Osteoblast (primary cell): Measurements from ENCODE around the gene IRF3. TPM values are rescaled to one million over a fixed set of nuclear protein-coding genes. Genes with fewer than 3 reads are reported as not detected.

Source experiments
- DNase-seq: peaks from one replicate; pipeline ENCODE4 v3.0.0; 2011; ENCODE audit warnings: low spot score, mixed read lengths; ENCODE audit not compliant: insufficient read length; ENCODE audit errors: missing footprints
- H2AFZ ChIP-seq: 2 replicates; pipeline ENCODE4 v1.6.0; 2011; ENCODE audit warnings: mild to moderate bottlenecking, low read length
- H3K27ac ChIP-seq: 2 replicates; pipeline ENCODE4 v1.5.1; 2011; ENCODE audit warnings: mild to moderate bottlenecking, low read depth, low read length, moderate library complexity
- H3K27me3 ChIP-seq: 2 replicates; pipeline ENCODE4 v1.6.0; 2012; ENCODE audit warnings: mild to moderate bottlenecking, control low read depth, inconsistent platforms, low read length, moderate library complexity; ENCODE audit not compliant: insufficient read depth
- H3K36me3 ChIP-seq: 2 replicates; pipeline ENCODE4 v1.5.1; 2011; ENCODE audit warnings: mild to moderate bottlenecking, low read length, control low read depth, moderate library complexity; ENCODE audit not compliant: insufficient read depth
- H3K4me1 ChIP-seq: 2 replicates; pipeline ENCODE4 v1.5.1; 2011; ENCODE audit warnings: mild to moderate bottlenecking, low read length, control low read depth, moderate library complexity; ENCODE audit not compliant: insufficient read depth
- H3K4me2 ChIP-seq: 2 replicates; pipeline ENCODE4 v1.6.0; 2011; ENCODE audit warnings: mild to moderate bottlenecking, low read length; ENCODE audit not compliant: insufficient read depth
- H3K4me3 ChIP-seq: fragments of 200-600 bp; sonication (generic); 3 replicates; pipeline ENCODE4 v1.5.1; 2012; ENCODE audit warnings: mild to moderate bottlenecking, low read length, inconsistent platforms; ENCODE audit not compliant: insufficient read depth
- H3K79me2 ChIP-seq: 2 replicates; pipeline ENCODE4 v1.6.0; 2012; ENCODE audit warnings: mild to moderate bottlenecking, low read length, control low read depth, inconsistent platforms; ENCODE audit not compliant: insufficient read depth
- H3K9me3 ChIP-seq: 2 replicates; pipeline ENCODE4 v1.5.1; 2011; ENCODE audit warnings: low read depth, low read length, control low read depth
- H4K20me1 ChIP-seq: 2 replicates; pipeline ENCODE4 v1.6.0; 2012; ENCODE audit warnings: mild to moderate bottlenecking, low read length, control low read depth; ENCODE audit not compliant: insufficient read depth
- total RNA-seq: library from RNA; depleted of rRNA; stranded (reverse); fragments of >200 nt; gene quantifications from 2 replicates; pipeline ENCODE4 v1.2.3, GENCODE V29; 2012
- TF ChIP-seq, protein P1 (sequence below): IDR thresholded peaks from 2 replicates; pipeline ENCODE4 v1.5.1; 2011; ENCODE audit warnings: mild to moderate bottlenecking, low read depth, low read length, moderate library complexity; ENCODE audit errors: extremely low read depth

IRF3 gene
- total RNA-seq, 1 donor: 48.5 TPM

DNA sequence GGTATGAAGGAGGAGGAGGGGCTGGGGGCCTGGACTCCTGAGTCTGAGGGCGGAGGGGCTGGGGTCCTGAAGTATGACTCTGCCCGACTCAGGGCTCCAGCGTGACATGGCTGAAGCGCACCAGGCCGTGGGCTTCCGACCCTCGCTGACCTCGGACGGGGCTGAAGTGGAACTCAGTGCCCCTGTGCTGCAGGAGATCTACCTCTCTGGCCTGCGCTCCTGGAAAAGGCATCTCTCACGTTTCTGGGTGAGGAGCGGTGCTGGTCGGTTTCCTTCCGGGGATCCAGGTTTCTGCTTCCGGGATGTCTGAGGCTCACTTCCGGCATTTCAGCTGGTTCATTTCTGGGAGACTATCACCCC, 26.5 kb upstream of the IRF3 start:
- Histone ChIP-seq H3K27me3 (no peaks in the 10 kb centered on the region), H3K79me2 (no peaks in the 10 kb centered on the region), H3K27ac (no peak overlapping the region), H4K20me1 (no peaks in the 10 kb centered on the region), H3K4me2 (no peak overlapping the region), H3K36me3 (no peaks in the 10 kb centered on the region), H3K4me1 (peaks cover 20% of the 10 kb centered on the region), H3K4me3 (no peak overlapping the region), H2AFZ (no peak overlapping the region), H3K9me3 (no peaks in the 10 kb centered on the region)
- TF ChIP-seq, protein P1, sequence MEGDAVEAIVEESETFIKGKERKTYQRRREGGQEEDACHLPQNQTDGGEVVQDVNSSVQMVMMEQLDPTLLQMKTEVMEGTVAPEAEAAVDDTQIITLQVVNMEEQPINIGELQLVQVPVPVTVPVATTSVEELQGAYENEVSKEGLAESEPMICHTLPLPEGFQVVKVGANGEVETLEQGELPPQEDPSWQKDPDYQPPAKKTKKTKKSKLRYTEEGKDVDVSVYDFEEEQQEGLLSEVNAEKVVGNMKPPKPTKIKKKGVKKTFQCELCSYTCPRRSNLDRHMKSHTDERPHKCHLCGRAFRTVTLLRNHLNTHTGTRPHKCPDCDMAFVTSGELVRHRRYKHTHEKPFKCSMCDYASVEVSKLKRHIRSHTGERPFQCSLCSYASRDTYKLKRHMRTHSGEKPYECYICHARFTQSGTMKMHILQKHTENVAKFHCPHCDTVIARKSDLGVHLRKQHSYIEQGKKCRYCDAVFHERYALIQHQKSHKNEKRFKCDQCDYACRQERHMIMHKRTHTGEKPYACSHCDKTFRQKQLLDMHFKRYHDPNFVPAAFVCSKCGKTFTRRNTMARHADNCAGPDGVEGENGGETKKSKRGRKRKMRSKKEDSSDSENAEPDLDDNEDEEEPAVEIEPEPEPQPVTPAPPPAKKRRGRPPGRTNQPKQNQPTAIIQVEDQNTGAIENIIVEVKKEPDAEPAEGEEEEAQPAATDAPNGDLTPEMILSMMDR: no peak
- peak; percentile 47 for DNase-seq

DNA sequence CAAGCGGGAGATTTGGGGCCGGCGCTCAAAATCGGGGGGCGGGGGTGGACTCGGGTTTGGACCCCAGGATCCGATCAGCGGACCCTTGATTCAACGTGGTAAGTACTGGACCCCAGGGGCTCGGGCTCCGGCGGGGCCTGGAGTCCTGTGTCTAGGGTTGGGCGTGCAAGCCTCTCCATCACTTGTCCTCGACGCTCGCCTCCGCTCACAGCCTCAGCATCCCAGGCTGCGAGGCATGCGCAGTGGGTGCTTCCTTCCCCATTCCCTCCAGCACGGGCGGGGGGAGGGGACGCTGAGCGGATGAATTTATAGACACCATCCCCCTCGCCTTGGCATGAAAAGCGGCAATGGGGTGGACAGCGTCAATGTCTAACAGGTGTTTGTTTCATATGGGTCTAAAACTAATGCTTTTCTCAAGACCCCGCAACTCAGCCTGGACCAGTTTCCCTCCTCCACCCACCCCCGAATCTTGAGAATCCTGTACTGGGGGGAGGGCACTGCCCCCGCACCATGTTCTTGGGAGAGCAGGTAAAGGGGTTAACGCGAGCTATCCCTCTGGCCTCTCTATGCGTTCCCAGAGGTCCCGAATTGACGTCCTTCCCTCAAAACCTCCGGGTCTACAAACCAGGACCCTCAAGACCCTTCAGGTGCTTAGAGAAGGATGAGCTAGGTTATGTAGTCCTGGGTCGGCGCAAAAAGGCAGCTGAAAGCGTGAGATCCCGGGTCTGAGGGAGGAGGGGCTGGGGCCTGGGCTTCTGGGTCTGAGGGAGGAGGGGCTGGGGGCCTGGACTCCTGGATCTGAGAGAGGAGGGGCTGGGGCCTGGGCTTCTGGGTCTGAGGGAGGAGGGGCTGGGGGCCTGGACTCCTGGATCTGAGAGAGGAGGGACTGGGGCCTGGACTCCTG, 25.8 kb upstream of the IRF3 start:
- no peaks in the 10 kb centered on the region for H3K79me2 ChIP-seq
- peak overlapping the region; percentile 76 for H3K4me3 ChIP-seq
- DNase-seq: peak; percentile 97
- H3K36me3 ChIP-seq: no peaks in the 10 kb centered on the region
- H2AFZ ChIP-seq: peak overlapping the region; percentile 93
- peak overlapping the region; percentile 90 for H3K4me2 ChIP-seq
- H3K27me3 ChIP-seq: no peaks in the 10 kb centered on the region
- H3K4me1 ChIP-seq: peaks cover 20% of the 10 kb centered on the region
- no peaks in the 10 kb centered on the region for H4K20me1 ChIP-seq
- H3K9me3 ChIP-seq: no peaks in the 10 kb centered on the region
- TF ChIP-seq, protein P1: no peak
- H3K27ac ChIP-seq: no peak overlapping the region

DNA sequence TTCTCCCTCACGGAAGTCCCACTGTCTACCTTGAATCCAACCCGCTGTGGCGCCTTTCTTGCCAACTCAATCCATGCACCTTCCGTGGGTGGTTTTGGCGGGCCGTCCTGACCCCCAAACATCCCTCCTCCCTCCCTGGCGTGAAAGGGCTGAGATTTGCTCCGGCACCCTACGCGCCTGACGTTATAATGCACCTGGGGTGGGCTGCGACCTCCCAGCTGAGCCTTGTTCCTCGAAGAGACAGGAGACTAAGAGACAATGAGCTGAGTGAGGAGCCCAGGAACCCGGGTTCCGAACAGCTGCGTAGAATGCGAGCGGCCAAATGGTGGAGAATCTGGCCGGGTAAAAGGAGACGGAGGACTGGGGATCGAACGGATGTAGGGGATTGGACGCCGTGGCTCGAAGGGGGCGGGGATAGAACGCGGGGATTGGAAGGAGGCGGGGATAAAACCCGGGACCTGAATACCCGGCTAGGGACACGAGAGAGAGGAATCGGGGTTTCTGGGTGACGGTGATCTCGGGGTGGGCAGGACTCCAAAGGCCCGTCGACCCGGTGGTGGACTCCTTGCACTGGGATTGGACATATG, 25.1 kb upstream of the IRF3 start, which contains the start of gene CPT1C:
CPT1C (plus strand) TSS at position 461 of the 587 bp plus-strand sequence. CDS start 1,137 bp downstream, outside the sequence.
- Histone ChIP-seq H3K4me2 (peak within 1 kb of the TSS; percentile 90), H3K36me3 (peaks cover 5% of the 10 kb centered on the region), H3K27ac (peak within 1 kb of the TSS; percentile 15), H3K79me2 (no peaks in the 10 kb centered on the region), H2AFZ (peak within 1 kb of the TSS; percentile 93), H4K20me1 (no peaks in the 10 kb centered on the region), H3K4me3 (peak within 1 kb of the TSS; percentile 76), H3K27me3 (no peaks in the 10 kb centered on the region), H3K9me3 (no peaks in the 10 kb centered on the region), H3K4me1 (peaks cover 20% of the 10 kb centered on the region)
- TF ChIP-seq, protein P1: no peak
- peak; percentile 99 for DNase-seq

DNA sequence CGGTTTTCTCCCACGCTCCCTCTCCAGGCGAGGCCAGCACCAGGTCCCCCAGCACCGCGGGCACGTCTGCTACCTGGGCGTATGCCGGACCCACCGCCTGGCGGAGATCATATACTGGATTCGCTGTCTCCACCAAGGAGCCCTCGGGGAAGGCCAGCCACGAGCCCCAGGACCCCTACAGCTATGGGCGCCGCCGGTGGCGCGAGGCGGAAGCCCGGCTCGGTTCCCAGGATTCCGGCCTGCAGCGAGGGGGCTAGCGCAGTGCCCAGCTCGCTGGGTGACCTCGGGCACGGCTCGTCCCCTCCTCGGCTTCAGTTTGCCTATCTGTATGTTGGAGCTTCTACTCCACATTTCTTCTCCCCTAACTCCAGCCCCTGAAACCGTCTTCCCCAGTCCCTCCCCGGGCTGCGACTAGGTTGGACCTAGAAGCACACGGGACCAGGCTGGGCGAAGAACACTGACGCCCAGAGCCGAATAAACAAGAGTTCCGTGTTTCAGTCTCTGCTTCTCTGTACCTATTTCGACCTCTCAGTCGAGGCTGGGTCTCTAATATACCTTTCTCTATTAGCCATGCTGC, 24.5 kb upstream of the IRF3 start:
- no peaks in the 10 kb centered on the region for H3K79me2 ChIP-seq
- peak overlapping the region; percentile 90 for H3K4me2 ChIP-seq
- H3K27me3 ChIP-seq: no peaks in the 10 kb centered on the region
- no peaks in the 10 kb centered on the region for H3K9me3 ChIP-seq
- peak overlapping the region; percentile 15 for H3K27ac ChIP-seq
- H4K20me1 ChIP-seq: no peaks in the 10 kb centered on the region
- H3K4me1 ChIP-seq: peaks cover 20% of the 10 kb centered on the region
- DNase-seq: peak; percentile 86
- H2AFZ ChIP-seq: peak overlapping the region; percentile 93
- H3K36me3 ChIP-seq: peaks cover 11% of the 10 kb centered on the region
- peak overlapping the region; percentile 76 for H3K4me3 ChIP-seq
- TF ChIP-seq, protein P1: no peak
